PC-3 (cell line): ENCODE results near the gene SHISA6. TPM values are rescaled to one million over a fixed set of nuclear protein-coding genes. Genes with fewer than 3 reads are reported as not detected.

Source experiments
- ATAC-seq: fragments of 200-7000 bp; cut with Tn5 transposase; 2 replicates; pipeline ENCODE4 v1.9.1; 2020; ENCODE audit warnings: mild to moderate bottlenecking, moderate library complexity
- BruUV-seq: library from RNA; stranded (reverse); fragments of 400-500 nt; replicated peaks from 2 replicates; lab custom pipeline; 2021; lab: Mats Ljungman, UMichigan
- CTCF ChIA-PET: fragments of 300-600 bp; sonication (Branson Sonifier 250); formaldehyde crosslinking; loops from one replicate; lab custom pipeline; 2022; ENCODE audit warnings: antibody characterized with exemption; lab: Charles Lee
- POLR2A ChIA-PET: fragments of 300-600 bp; sonication (Branson Sonifier 250); formaldehyde crosslinking; loops from one replicate; lab custom pipeline; 2022; ENCODE audit warnings: antibody characterized with exemption; ENCODE audit not compliant: unreplicated experiment; lab: Charles Lee
- DNase-seq: peaks from one replicate; pipeline ENCODE4 v3.0.0-alpha.2; 2015
- H2AFZ ChIP-seq: fragments of 300-600 bp; sonication (generic); 2 replicates; pipeline ENCODE4 v1.6.0; 2016; ENCODE audit warnings: antibody characterized with exemption, low read length
- H3F3A ChIP-seq: fragments of 300-600 bp; sonication (generic); one replicate; pipeline ENCODE4 v1.6.0; 2017; ENCODE audit warnings: antibody characterized with exemption, low read length, control low read depth, mild to moderate bottlenecking; ENCODE audit not compliant: unreplicated experiment
- H3K27ac ChIP-seq: fragments of 300-600 bp; sonication (generic); 2 replicates; pipeline ENCODE4 v1.5.1; 2016; ENCODE audit warnings: mild to moderate bottlenecking, low read length
- H3K27me3 ChIP-seq: fragments of 300-600 bp; sonication (generic); 2 replicates; pipeline ENCODE4 v1.6.1; 2016; ENCODE audit warnings: low read length, mixed read lengths
- H3K36me3 ChIP-seq: fragments of 300-600 bp; sonication (generic); 2 replicates; pipeline ENCODE4 v1.6.1; 2016; ENCODE audit warnings: low read depth, mixed run types, low read length, mixed read lengths
- H3K4me1 ChIP-seq: fragments of 300-600 bp; sonication (generic); 2 replicates; pipeline ENCODE4 v1.5.1; 2016; ENCODE audit warnings: low read length; ENCODE audit not compliant: insufficient read depth
- H3K4me2 ChIP-seq: fragments of 300-600 bp; sonication (generic); 2 replicates; pipeline ENCODE4 v1.6.0; 2016; ENCODE audit warnings: low read length
- H3K4me3 ChIP-seq: fragments of 300-600 bp; sonication (generic); 2 replicates; pipeline ENCODE4 v1.5.1; 2016; ENCODE audit warnings: mild to moderate bottlenecking, low read length, mixed read lengths
- H3K79me2 ChIP-seq: fragments of 300-600 bp; sonication (generic); 2 replicates; pipeline ENCODE4 v1.6.1; 2017; ENCODE audit warnings: low read length, mixed read lengths
- H3K9ac ChIP-seq: fragments of 300-600 bp; sonication (generic); 2 replicates; pipeline ENCODE4 v1.6.0; 2016; ENCODE audit warnings: mild to moderate bottlenecking, low read length
- H3K9me2 ChIP-seq: fragments of 300-600 bp; sonication (generic); replicated peaks from 2 replicates; pipeline ENCODE4 v1.6.1; 2016; ENCODE audit warnings: mixed run types, low read length, mixed read lengths
- H3K9me3 ChIP-seq: fragments of 300-600 bp; sonication (generic); 2 replicates; pipeline ENCODE4 v1.6.1; 2016; ENCODE audit warnings: low read length, mixed read lengths
- H4K20me1 ChIP-seq: fragments of 300-600 bp; sonication (generic); 2 replicates; pipeline ENCODE4 v1.6.1; 2016; ENCODE audit warnings: low read length, mixed read lengths
- EZH2 ChIP-seq: fragments of 300-600 bp; sonication (generic); IDR thresholded peaks from one replicate; pipeline ENCODE4 v1.6.1; 2017; ENCODE audit warnings: antibody characterized with exemption, mild to moderate bottlenecking, low read length; ENCODE audit not compliant: unreplicated experiment
- EZH2phosphoT487 ChIP-seq: fragments of 300-600 bp; sonication (generic); IDR thresholded peaks from 2 replicates; pipeline ENCODE4 v1.6.1; 2018; ENCODE audit warnings: mild to moderate bottlenecking, antibody characterized with exemption, low read length, borderline replicate concordance
- intact Hi-C: fragments of 100-400 bp; cut with micrococcal nuclease; formaldehyde crosslinking; loops from 2 replicates; pipeline ENCODE4 v1.9.0; 2023
- total RNA-seq: library from RNA; depleted of rRNA; stranded (reverse); fragments of >200 nt; gene quantifications from 2 replicates; pipeline ENCODE4 v1.2.3, GENCODE V29; 2014
- TF ChIP-seq, protein P1 (sequence below): fragments of 300-600 bp; sonication (generic); conservative IDR thresholded peaks from 2 replicates; pipeline ENCODE4 v1.5.1; 2017; ENCODE audit warnings: antibody characterized with exemption, low read depth, mild to moderate bottlenecking, low read length

Gene SHISA6
- total RNA-seq, 1 experiment from 2014 or later: not detected

DNA sequence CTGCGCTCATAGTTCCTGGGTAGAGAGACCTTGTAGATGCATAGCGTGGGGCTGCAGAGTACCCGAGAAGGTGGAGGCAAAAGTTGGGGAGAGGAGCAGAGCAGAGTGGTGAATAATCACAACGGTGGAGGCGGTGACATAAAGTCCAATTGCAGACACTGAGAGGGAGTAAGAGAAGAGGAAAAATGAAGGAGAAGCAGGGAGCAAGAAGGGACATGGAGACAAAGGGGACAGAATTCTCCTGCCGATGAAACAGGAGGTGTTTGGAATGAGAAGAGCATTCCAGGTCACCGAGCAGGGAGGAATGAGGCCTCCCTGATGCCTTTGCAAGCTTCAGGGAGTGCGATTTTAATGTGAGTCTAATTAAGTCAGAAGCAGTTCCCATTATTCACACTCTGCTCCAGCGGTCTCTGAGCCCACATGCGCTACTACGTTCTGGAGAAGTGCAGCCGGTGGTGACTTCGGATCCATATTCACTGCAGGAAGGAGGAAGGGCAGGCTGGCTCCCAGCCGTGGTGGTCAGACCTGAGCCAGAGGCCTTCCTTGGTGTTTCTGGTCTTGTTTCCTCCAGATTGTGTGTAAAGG lies 249.2 kb downstream of the SHISA6 start:
- intact Hi-C loops: no loop called here
- H3K36me3 ChIP-seq: no peaks in the 10 kb centered on the region
- ChIA-PET POLR2A (no interaction called here), CTCF (no interaction called here)
- no peaks in the 10 kb centered on the region for H3K9me2 ChIP-seq
- H3K4me2 ChIP-seq: no peak overlapping the region
- no peak overlapping the region for H3K27ac ChIP-seq
- no peaks in the 10 kb centered on the region for H4K20me1 ChIP-seq
- no peak overlapping the region for H2AFZ ChIP-seq
- H3K4me1 ChIP-seq: no peaks in the 10 kb centered on the region
- no TSS peak for BruUV-seq
- ATAC-seq (no peak), DNase-seq (no peak)
- no peak overlapping the region for H3K9ac ChIP-seq
- H3K79me2 ChIP-seq: no peaks in the 10 kb centered on the region
- no peaks in the 10 kb centered on the region for H3K27me3 ChIP-seq
- no peaks in the 10 kb centered on the region for H3F3A ChIP-seq
- no peak overlapping the region for H3K4me3 ChIP-seq
- no peak for TF ChIP-seq EZH2phosphoT487
- no peak for TF ChIP-seq EZH2
- TF ChIP-seq, protein P1, sequence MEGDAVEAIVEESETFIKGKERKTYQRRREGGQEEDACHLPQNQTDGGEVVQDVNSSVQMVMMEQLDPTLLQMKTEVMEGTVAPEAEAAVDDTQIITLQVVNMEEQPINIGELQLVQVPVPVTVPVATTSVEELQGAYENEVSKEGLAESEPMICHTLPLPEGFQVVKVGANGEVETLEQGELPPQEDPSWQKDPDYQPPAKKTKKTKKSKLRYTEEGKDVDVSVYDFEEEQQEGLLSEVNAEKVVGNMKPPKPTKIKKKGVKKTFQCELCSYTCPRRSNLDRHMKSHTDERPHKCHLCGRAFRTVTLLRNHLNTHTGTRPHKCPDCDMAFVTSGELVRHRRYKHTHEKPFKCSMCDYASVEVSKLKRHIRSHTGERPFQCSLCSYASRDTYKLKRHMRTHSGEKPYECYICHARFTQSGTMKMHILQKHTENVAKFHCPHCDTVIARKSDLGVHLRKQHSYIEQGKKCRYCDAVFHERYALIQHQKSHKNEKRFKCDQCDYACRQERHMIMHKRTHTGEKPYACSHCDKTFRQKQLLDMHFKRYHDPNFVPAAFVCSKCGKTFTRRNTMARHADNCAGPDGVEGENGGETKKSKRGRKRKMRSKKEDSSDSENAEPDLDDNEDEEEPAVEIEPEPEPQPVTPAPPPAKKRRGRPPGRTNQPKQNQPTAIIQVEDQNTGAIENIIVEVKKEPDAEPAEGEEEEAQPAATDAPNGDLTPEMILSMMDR: no peak
- no peaks in the 10 kb centered on the region for H3K9me3 ChIP-seq

DNA sequence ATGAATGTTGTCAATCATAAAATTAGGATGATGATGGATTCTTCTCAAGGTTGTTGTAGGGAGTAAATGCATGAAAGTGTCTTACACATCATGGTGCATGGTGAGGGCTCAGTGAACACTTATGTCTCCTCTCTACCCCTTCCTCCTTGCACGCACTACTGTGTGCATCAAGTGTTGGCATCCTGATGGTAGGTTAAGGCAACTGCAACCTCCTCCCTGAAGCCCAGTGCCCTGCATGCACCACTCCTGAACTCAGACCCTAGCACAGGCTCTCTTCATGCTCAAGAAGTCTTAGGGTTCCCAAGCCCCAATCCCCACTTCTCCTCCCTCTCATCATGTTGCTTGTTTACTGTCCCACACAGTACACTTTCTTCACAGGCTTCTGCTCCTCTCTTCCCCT lies 251.5 kb downstream of the SHISA6 start:
- Histone ChIP-seq H3K9ac (no peak overlapping the region), H3K27me3 (no peaks in the 10 kb centered on the region), H3F3A (no peaks in the 10 kb centered on the region), H3K9me3 (no peaks in the 10 kb centered on the region), H3K9me2 (no peaks in the 10 kb centered on the region), H4K20me1 (no peaks in the 10 kb centered on the region), H3K4me2 (no peak overlapping the region), H3K27ac (no peak overlapping the region), H3K4me1 (no peaks in the 10 kb centered on the region), H3K4me3 (no peak overlapping the region), H3K36me3 (no peaks in the 10 kb centered on the region), H2AFZ (no peak overlapping the region), H3K79me2 (no peaks in the 10 kb centered on the region)
- no TSS peak for BruUV-seq
- DNase-seq (no peak), ATAC-seq (no peak)
- no peak for TF ChIP-seq EZH2
- TF ChIP-seq, protein P1: no peak
- no peak for TF ChIP-seq EZH2phosphoT487
- CTCF ChIA-PET: no interaction called here
- intact Hi-C loops: no loop called here
- POLR2A ChIA-PET: no interaction called here

DNA sequence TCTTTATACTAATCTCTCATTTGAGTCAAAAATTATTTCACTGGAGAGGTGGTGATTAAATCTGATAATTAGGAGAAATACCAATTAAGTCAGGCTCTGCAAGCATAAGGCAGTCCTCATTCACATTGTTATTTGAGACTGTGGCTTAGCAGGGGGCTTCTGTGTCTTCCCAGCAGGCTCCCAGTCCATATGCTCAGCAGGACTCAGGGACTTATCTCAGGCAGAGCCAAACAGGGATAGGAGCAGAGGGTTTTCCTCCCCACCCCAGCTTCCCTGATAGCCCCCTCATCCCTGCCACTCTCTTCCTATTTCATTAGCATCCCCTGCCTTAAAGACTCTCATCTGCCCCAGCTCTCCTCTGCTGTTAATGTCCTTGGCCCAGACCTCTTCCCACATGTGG lies 252.9 kb downstream of the SHISA6 start:
- H3F3A ChIP-seq: no peaks in the 10 kb centered on the region
- no peaks in the 10 kb centered on the region for H3K36me3 ChIP-seq
- intact Hi-C loops: no loop called here
- no peaks in the 10 kb centered on the region for H3K9me3 ChIP-seq
- ChIA-PET POLR2A (no interaction called here), CTCF (no interaction called here)
- no peaks in the 10 kb centered on the region for H3K9me2 ChIP-seq
- no peak overlapping the region for H3K4me2 ChIP-seq
- H3K27ac ChIP-seq: no peak overlapping the region
- H4K20me1 ChIP-seq: no peaks in the 10 kb centered on the region
- H3K4me1 ChIP-seq: no peaks in the 10 kb centered on the region
- ATAC-seq (no peak), DNase-seq (no peak)
- TF ChIP-seq EZH2 (no peak), EZH2phosphoT487 (no peak)
- TF ChIP-seq, protein P1: no peak
- H3K9ac ChIP-seq: no peak overlapping the region
- H3K4me3 ChIP-seq: no peak overlapping the region
- H3K27me3 ChIP-seq: no peaks in the 10 kb centered on the region
- H3K79me2 ChIP-seq: no peaks in the 10 kb centered on the region
- H2AFZ ChIP-seq: no peak overlapping the region
- BruUV-seq: no TSS peak
